ENCODE data around the gene RFC4. TPM values are rescaled to one million over a fixed set of nuclear protein-coding genes. Genes with fewer than 3 reads are reported as not detected.
"Not testable (repeated sequence)": the region's sequence is repeated elsewhere in the genome, so short reads cannot be mapped to it uniquely, and the experiment has no call there.

Gene RFC4
- 100 to 1,000 TPM; 121 to 145 TPM for total RNA-seq

GRCh38 chr3:186806089-186807055 is at the start of gene RFC4:
Gene RFC4 (minus strand): TSS chr3:186806482. CDS start chr3:186804713, 1,769 bp downstream.
- DNase-seq (ENCODE audit: low spot score in 2 of 2) (peak; percentile 83 to 86), ATAC-seq (peak; percentile 92 to 93)
- Mint-ChIP-seq H3K36me3 (peaks cover 13 to 29% of the 10 kb centered on the region in 2 donors), H3K27ac (peak within 1 kb of the TSS; percentile 91), H3K9me3 (no peaks in the 10 kb centered on the region)

GRCh38 chr3:186854954-186855353 is 48.7 kb upstream of the RFC4 start:
- H3K9me3 Mint-ChIP-seq, result peaks cover 11 to 19% of the 10 kb centered on the region in 2 donors
- DNase-seq (ENCODE audit: low spot score in 2 of 2), result no peak
- H3K36me3 Mint-ChIP-seq, result peaks cover 8 to 13% of the 10 kb centered on the region in 2 donors
- no peak overlapping the region for H3K27ac Mint-ChIP-seq
- ATAC-seq, result no peak

GRCh38 chr3:186854146-186854545 is 47.9 kb upstream of the RFC4 start:
- no peak for DNase-seq (ENCODE audit: low spot score in 2 of 2)
- Mint-ChIP-seq H3K36me3 (peaks cover under 1 to 4% of the 10 kb centered on the region in 2 donors), H3K27ac (no peak overlapping the region), H3K9me3 (peaks cover 5 to 12% of the 10 kb centered on the region in 2 donors)
- ATAC-seq, result no peak

GRCh38 chr3:186852994-186853393 is 46.7 kb upstream of the RFC4 start:
- no peak overlapping the region for H3K27ac Mint-ChIP-seq
- no peak for ATAC-seq
- no peak for DNase-seq (ENCODE audit: low spot score in 2 of 2)
- H3K9me3 Mint-ChIP-seq, result peaks cover 4 to 10% of the 10 kb centered on the region in 2 donors
- no peaks in the 10 kb centered on the region for H3K36me3 Mint-ChIP-seq

GRCh38 chr3:186851835-186852234 is 45.6 kb upstream of the RFC4 start:
- ATAC-seq; H3K9me3 Mint-ChIP-seq; H3K36me3 Mint-ChIP-seq; DNase-seq (ENCODE audit: low spot score in 2 of 2): not testable (repeated sequence)
- H3K27ac Mint-ChIP-seq, result peak overlapping the region in 1 of 2 donors; percentile 3

- peak; percentile 85 to 89 for ATAC-seq
- H3K36me3 Mint-ChIP-seq, result no peaks in the 10 kb centered on the region
Measured at GRCh38 chr3:186849374-186849975, 43.2 kb upstream of the RFC4 start.

GRCh38 chr3:186847437-186847836 is 41.2 kb upstream of the RFC4 start:
- ATAC-seq (no peak), DNase-seq (ENCODE audit: low spot score in 2 of 2) (no peak)
- Mint-ChIP-seq H3K27ac (no peak overlapping the region), H3K9me3 (peaks cover 3 to 7% of the 10 kb centered on the region in 2 donors), H3K36me3 (no peaks in the 10 kb centered on the region)

More at GRCh38 chr3:186849374-186849975, 43.2 kb upstream of the RFC4 start:
- Mint-ChIP-seq H3K27ac (no peak overlapping the region), H3K9me3 (peaks cover 4 to 10% of the 10 kb centered on the region in 2 donors)
- DNase-seq (ENCODE audit: low spot score in 2 of 2), result no peak

GRCh38 chr3:186845756-186846155 is 39.5 kb upstream of the RFC4 start:
- DNase-seq (ENCODE audit: low spot score in 2 of 2) (no peak), ATAC-seq (no peak)
- Mint-ChIP-seq H3K9me3 (no peaks in the 10 kb centered on the region), H3K36me3 (no peaks in the 10 kb centered on the region), H3K27ac (no peak overlapping the region)

- no peak for ATAC-seq
- Mint-ChIP-seq H3K36me3 (no peaks in the 10 kb centered on the region), H3K27ac (no peak overlapping the region), H3K9me3 (no peaks in the 10 kb centered on the region)
- no peak for DNase-seq (ENCODE audit: low spot score in 2 of 2)
Measured at GRCh38 chr3:186844908-186845307, 38.6 kb upstream of the RFC4 start.

GRCh38 chr3:186843039-186843432 is 36.8 kb upstream of the RFC4 start:
- ATAC-seq (no peak), DNase-seq (ENCODE audit: low spot score in 2 of 2) (no peak)
- no peaks in the 10 kb centered on the region for H3K36me3 Mint-ChIP-seq
- no peak overlapping the region for H3K27ac Mint-ChIP-seq
- H3K9me3 Mint-ChIP-seq, result no peaks in the 10 kb centered on the region

GRCh38 chr3:186842426-186843038 is 36.2 kb upstream of the RFC4 start, which contains the start of gene ADIPOQ:
Gene ADIPOQ (plus strand): TSS chr3:186842710. CDS start chr3:186853059, 10,349 bp downstream.
- no peaks in the 10 kb centered on the region for H3K36me3 Mint-ChIP-seq
- H3K27ac Mint-ChIP-seq, result no peak within 1 kb of the TSS
- DNase-seq (ENCODE audit: low spot score in 2 of 2) (no peak), ATAC-seq (no peak)
- no peaks in the 10 kb centered on the region for H3K9me3 Mint-ChIP-seq

- no peaks in the 10 kb centered on the region for H3K36me3 Mint-ChIP-seq
- ATAC-seq, result no peak
- no peak overlapping the region for H3K27ac Mint-ChIP-seq
- DNase-seq (ENCODE audit: low spot score in 2 of 2), result no peak
- no peaks in the 10 kb centered on the region for H3K9me3 Mint-ChIP-seq
Measured at GRCh38 chr3:186841620-186842019, 35.3 kb upstream of the RFC4 start.

- Mint-ChIP-seq H3K36me3 (no peaks in the 10 kb centered on the region), H3K9me3 (no peaks in the 10 kb centered on the region), H3K27ac (no peak overlapping the region)
- ATAC-seq, result no peak
- no peak for DNase-seq (ENCODE audit: low spot score in 2 of 2)
Measured at GRCh38 chr3:186839874-186840641, 33.8 kb upstream of the RFC4 start.

GRCh38 chr3:186832276-186832675 is 26.0 kb upstream of the RFC4 start:
- ATAC-seq (no peak), DNase-seq (ENCODE audit: low spot score in 2 of 2) (no peak)
- Mint-ChIP-seq H3K36me3 (no peaks in the 10 kb centered on the region), H3K9me3 (no peaks in the 10 kb centered on the region), H3K27ac (no peak overlapping the region)

GRCh38 chr3:186831798-186832197 is 25.5 kb upstream of the RFC4 start:
- H3K9me3 Mint-ChIP-seq, result no peaks in the 10 kb centered on the region
- DNase-seq (ENCODE audit: low spot score in 2 of 2) (no peak), ATAC-seq (no peak)
- H3K27ac Mint-ChIP-seq, result no peak overlapping the region
- peaks cover 0 to under 1% of the 10 kb centered on the region in 2 donors for H3K36me3 Mint-ChIP-seq

GRCh38 chr3:186828340-186828739 is 22.1 kb upstream of the RFC4 start:
- ATAC-seq (no peak), DNase-seq (ENCODE audit: low spot score in 2 of 2) (no peak)
- no peaks in the 10 kb centered on the region for H3K9me3 Mint-ChIP-seq
- H3K36me3 Mint-ChIP-seq, result peaks cover 5 to 15% of the 10 kb centered on the region in 2 donors
- no peak overlapping the region for H3K27ac Mint-ChIP-seq
